ENCODE data around the gene SLC22A16. TPM values are rescaled to one million over a fixed set of nuclear protein-coding genes. Genes with fewer than 3 reads are reported as not detected.

The SLC22A16 gene
- total RNA-seq (2021) (not detected in 2 replicates), Bru-seq, nascent RNA (percentile 2 among the genes with signal in this experiment), BruChase-seq, experiment 1, labeled RNA remaining after a 2-hour chase (percentile 11 among the genes with signal in this experiment), BruChase-seq, experiment 2, labeled RNA remaining after a 6-hour chase (percentile 6 among the genes with signal in this experiment)
- long read RNA-seq: 0 reads

DNA sequence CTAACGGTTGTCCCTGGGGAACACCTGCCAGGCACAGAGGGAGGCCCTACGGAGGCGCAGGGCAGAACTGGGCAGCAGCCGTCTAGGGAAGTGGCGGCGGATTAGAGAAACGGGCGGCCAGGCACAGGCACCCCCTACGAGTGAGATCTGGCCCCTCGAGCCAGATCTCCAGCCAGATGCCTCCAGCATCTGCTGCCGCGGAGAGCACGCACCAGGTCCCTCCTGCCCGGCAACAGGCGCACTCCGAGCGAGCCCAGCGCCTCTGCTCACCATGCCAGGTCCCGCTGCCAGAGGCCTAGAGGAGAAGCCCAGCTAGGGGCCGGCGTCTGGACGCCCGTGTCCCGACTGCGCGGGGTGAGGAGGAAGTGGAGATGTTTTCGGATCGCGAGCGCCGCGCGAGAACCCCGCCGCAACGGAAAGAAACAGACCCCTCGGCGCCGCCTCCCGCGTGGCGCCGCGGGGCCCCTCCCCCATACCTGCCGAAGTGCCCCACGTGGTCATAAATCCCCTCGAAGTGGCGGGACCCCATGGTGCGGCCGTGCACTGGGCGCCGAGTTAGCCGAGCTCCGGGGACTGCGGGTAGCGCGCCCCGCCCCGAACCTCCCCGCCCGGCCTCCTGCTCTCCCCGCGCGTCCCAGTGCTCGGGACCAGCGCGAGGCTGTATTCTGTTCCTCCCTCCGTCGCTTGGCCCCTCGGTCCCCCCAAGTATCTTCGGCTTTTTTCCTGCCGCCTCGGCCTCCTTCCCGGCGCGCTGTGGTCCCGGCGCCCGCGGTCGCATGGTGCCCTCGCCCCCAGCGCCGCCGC lies at the start of gene SLC22A16:
SLC22A16 (minus strand) TSS at position 568 of the 804 bp plus-strand sequence; CDS start at position 529, 39 bp downstream.
- DNase-seq: no peak
- Histone ChIP-seq H3F3A (ENCODE audit: insufficient read depth, low read depth) (no peaks in the 10 kb centered on the region), H3K36me3 (ENCODE audit: low read depth) (no peaks in the 10 kb centered on the region), H2AFZ (no peak within 1 kb of the TSS), H3K4me1 (replicated peaks; ENCODE audit: insufficient read depth) (no peaks in the 10 kb centered on the region), H3K79me2 (ENCODE audit: low read depth) (no peaks in the 10 kb centered on the region), H4K20me1 (ENCODE audit: insufficient read depth) (no peaks in the 10 kb centered on the region), H3K27me3 (ENCODE audit: insufficient read depth, low read depth) (no peaks in the 10 kb centered on the region), H3K4me3 (no peak within 1 kb of the TSS), H3K9me3 (ENCODE audit: insufficient read depth, low read depth) (no peaks in the 10 kb centered on the region; the same call in 1 of the 2 replicates), H3K9me2 (ENCODE audit: insufficient read depth) (no peaks in the 10 kb centered on the region), H3K4me2 (no peak within 1 kb of the TSS), H3K27ac (no peak within 1 kb of the TSS)
- POLR2A ChIA-PET (ENCODE audit: unreplicated experiment): no interaction called here
- BruUV-seq (replicated peaks): no TSS peak
- no peak for TF ChIP-seq CTCF (conservative IDR thresholded peaks at IDR 0.05)
- TF ChIP-seq EZH2 (IDR thresholded peaks at IDR 0.05; ENCODE audit: low read depth): no peak
- intact Hi-C loops (cut with micrococcal nuclease; ENCODE audit: unreplicated experiment): no loop called here
- CTCF ChIA-PET: no interaction called here

GRCh38 chr6:110525001-110525400 lies 48.6 kb upstream of the SLC22A16 start:
- BruUV-seq (replicated peaks): no TSS peak
- H3K4me2 ChIP-seq: no peak overlapping the region
- POLR2A ChIA-PET (ENCODE audit: unreplicated experiment): interaction anchor here (0.6 kb wide), 1 partner anchor 92 kb away, joined by 3 read pairs; no protein-coding TSS in a partner anchor

DNA sequence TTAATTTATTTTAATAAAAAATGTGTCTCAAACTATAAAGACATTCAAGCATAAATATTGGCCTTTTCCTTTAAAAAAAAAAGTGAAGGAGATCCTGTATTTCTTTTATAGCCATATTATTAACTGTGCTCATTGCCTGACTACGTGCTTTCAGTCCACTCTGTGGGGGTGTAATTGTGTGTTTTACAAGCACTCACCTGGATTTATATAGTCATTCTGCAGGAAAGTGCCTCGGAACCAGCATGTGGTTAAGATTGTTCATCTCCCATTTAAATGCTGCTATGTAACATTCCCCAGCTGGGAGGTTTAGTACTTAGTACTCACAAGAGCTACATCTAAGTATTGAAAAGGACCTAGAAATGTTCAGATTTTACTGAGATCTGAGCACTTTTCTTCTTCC lies 47.9 kb upstream of the SLC22A16 start:
- H3K4me3 ChIP-seq: no peak overlapping the region
- intact Hi-C loops (cut with micrococcal nuclease; ENCODE audit: unreplicated experiment): no loop called here
- peaks cover 14% of the 10 kb centered on the region for H3K9me3 ChIP-seq (ENCODE audit: insufficient read depth, low read depth)
- H2AFZ ChIP-seq: no peak overlapping the region
- H3K79me2 ChIP-seq (ENCODE audit: low read depth): no peaks in the 10 kb centered on the region
- no peak for TF ChIP-seq EZH2 (IDR thresholded peaks at IDR 0.05; ENCODE audit: low read depth)
- TF ChIP-seq CTCF (conservative IDR thresholded peaks at IDR 0.05): no peak
- no peaks in the 10 kb centered on the region for H3K27me3 ChIP-seq (ENCODE audit: insufficient read depth, low read depth)
- H3K4me2 ChIP-seq: no peak overlapping the region
- H3K27ac ChIP-seq: no peak overlapping the region
- H3K4me1 ChIP-seq (replicated peaks; ENCODE audit: insufficient read depth): peaks cover 24% of the 10 kb centered on the region
- no peaks in the 10 kb centered on the region for H4K20me1 ChIP-seq (ENCODE audit: insufficient read depth)
- H3F3A ChIP-seq (ENCODE audit: insufficient read depth, low read depth): peaks cover 19% of the 10 kb centered on the region
- POLR2A ChIA-PET (ENCODE audit: unreplicated experiment): no interaction called here
- H3K9me2 ChIP-seq (ENCODE audit: insufficient read depth): no peaks in the 10 kb centered on the region
- BruUV-seq (replicated peaks): no TSS peak
- H3K36me3 ChIP-seq (ENCODE audit: low read depth): no peaks in the 10 kb centered on the region; the same call in 1 of the 2 replicates
- CTCF ChIA-PET: no interaction called here
- DNase-seq: no peak

More at GRCh38 chr6:110525001-110525400, 48.6 kb upstream of the SLC22A16 start:
- Histone ChIP-seq H3K9me2 (ENCODE audit: insufficient read depth) (no peaks in the 10 kb centered on the region), H2AFZ (no peak overlapping the region), H4K20me1 (ENCODE audit: insufficient read depth) (no peaks in the 10 kb centered on the region), H3K4me3 (no peak overlapping the region), H3K9me3 (ENCODE audit: insufficient read depth, low read depth) (peaks cover 20% of the 10 kb centered on the region), H3K79me2 (ENCODE audit: low read depth) (no peaks in the 10 kb centered on the region), H3K4me1 (replicated peaks; ENCODE audit: insufficient read depth) (peaks cover 28% of the 10 kb centered on the region), H3F3A (ENCODE audit: insufficient read depth, low read depth) (peaks cover 19% of the 10 kb centered on the region), H3K27me3 (ENCODE audit: insufficient read depth, low read depth) (no peaks in the 10 kb centered on the region), H3K36me3 (ENCODE audit: low read depth) (no peaks in the 10 kb centered on the region; the same call in 1 of the 2 replicates), H3K27ac (no peak overlapping the region)
- no peak for TF ChIP-seq EZH2 (IDR thresholded peaks at IDR 0.05; ENCODE audit: low read depth)
- TF ChIP-seq CTCF (conservative IDR thresholded peaks at IDR 0.05): no peak
- CTCF ChIA-PET: no interaction called here
- DNase-seq: no peak
- intact Hi-C loops (cut with micrococcal nuclease; ENCODE audit: unreplicated experiment): no loop called here

Data from PC-9 (cell line).